Non-pigmented ciliary epithelial cell (primary cell): ENCODE data around the gene TIFAB.

Source experiments
- DNase-seq: peaks from one replicate; pipeline ENCODE4 v3.0.0-alpha.2; 2010; ENCODE audit warnings: low read depth

Gene TIFAB

GRCh38 chr5:135481909-135482311 is 29.8 kb upstream of the TIFAB start:
- no peak for DNase-seq

GRCh38 chr5:135481387-135481786 is 29.2 kb upstream of the TIFAB start:
- DNase-seq: no peak

GRCh38 chr5:135480511-135480910 is 28.4 kb upstream of the TIFAB start:
- DNase-seq: no peak

- DNase-seq: no peak
Observed at GRCh38 chr5:135478938-135479337, 26.8 kb upstream of the TIFAB start.

GRCh38 chr5:135477613-135478066 is 25.5 kb upstream of the TIFAB start:
- no peak for DNase-seq

- no peak for DNase-seq
Observed at GRCh38 chr5:135476615-135477581, 24.7 kb upstream of the TIFAB start.

- no peak for DNase-seq
Observed at GRCh38 chr5:135473956-135474670, 22.0 kb upstream of the TIFAB start.

GRCh38 chr5:135472141-135472540 is 20.0 kb upstream of the TIFAB start:
- DNase-seq: no peak

- no peak for DNase-seq
Observed at GRCh38 chr5:135471726-135472125, 19.6 kb upstream of the TIFAB start.

- no peak for DNase-seq
Observed at GRCh38 chr5:135469911-135470310, 17.8 kb upstream of the TIFAB start.

GRCh38 chr5:135468541-135468940 is 16.4 kb upstream of the TIFAB start:
- DNase-seq: no peak

- no peak for DNase-seq
Observed at GRCh38 chr5:135467871-135468485, 15.8 kb upstream of the TIFAB start.

- no peak for DNase-seq
Observed at GRCh38 chr5:135467051-135467625, 15.0 kb upstream of the TIFAB start.

- no peak for DNase-seq
Observed at GRCh38 chr5:135466178-135467050, 14.3 kb upstream of the TIFAB start.

- DNase-seq: no peak
Observed at GRCh38 chr5:135465391-135466122, 13.4 kb upstream of the TIFAB start.

GRCh38 chr5:135462304-135462703 is 10.2 kb upstream of the TIFAB start:
- DNase-seq: no peak

GRCh38 chr5:135461481-135462151 is 9.5 kb upstream of the TIFAB start:
- DNase-seq: no peak

GRCh38 chr5:135460246-135461033 is 8.3 kb upstream of the TIFAB start:
- no peak for DNase-seq

- no peak for DNase-seq
Observed at GRCh38 chr5:135458921-135459331, 6.8 kb upstream of the TIFAB start.
